ENCODE results near the gene ARFIP2.

ARFIP2 gene

GRCh38 chr11:6440906-6441358 lies 40.2 kb downstream of the ARFIP2 start, which contains the start of gene HPX:
TSS of gene HPX (minus strand) at chr11:6440987. CDS start at chr11:6440963, 24 bp downstream.
- DNase-seq, result no peak

- DNase-seq, result peak; percentile 9 to 23
Observed at GRCh38 chr11:6438979-6439571, 42.1 kb downstream of the ARFIP2 start.

DNA sequence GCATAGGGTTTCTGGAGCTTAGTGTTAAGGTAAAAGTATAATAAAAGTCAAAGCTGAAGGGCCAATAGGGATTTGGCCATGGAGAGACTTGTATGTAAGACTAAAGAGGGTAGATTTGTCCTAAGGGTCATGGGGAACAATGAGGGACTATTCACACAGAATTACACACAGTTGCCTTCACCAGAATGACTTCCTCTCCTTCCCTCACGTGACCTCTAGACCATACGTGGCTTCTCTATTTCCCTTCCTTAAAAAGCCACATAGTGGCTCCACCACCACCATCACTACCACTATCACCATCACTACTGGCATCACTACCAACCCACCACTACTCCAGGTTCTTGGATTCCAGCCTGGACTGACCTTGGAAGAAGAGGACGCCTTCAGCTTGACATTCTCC lies 43.1 kb downstream of the ARFIP2 start:
- no peak for DNase-seq

DNA sequence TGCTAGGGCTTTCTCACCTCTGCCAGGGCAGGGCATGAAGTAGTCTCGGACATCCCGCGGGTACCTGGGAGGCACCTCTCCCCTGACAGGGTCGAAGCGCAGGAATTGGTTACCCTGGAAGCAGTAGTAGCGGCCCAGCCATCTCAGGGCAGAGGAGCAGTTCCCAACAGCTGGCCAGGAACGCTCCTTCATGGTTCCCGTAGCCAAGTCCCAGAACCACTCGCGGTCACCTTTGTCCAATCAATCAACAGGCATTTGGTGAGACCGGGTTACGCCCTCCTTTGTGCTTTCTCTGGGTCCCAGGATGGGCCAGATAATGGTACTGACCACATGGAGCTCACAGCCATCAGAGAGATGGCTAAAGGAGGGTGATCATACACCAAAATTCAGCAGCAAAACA lies 43.7 kb downstream of the ARFIP2 start:
- no peak for DNase-seq

DNA sequence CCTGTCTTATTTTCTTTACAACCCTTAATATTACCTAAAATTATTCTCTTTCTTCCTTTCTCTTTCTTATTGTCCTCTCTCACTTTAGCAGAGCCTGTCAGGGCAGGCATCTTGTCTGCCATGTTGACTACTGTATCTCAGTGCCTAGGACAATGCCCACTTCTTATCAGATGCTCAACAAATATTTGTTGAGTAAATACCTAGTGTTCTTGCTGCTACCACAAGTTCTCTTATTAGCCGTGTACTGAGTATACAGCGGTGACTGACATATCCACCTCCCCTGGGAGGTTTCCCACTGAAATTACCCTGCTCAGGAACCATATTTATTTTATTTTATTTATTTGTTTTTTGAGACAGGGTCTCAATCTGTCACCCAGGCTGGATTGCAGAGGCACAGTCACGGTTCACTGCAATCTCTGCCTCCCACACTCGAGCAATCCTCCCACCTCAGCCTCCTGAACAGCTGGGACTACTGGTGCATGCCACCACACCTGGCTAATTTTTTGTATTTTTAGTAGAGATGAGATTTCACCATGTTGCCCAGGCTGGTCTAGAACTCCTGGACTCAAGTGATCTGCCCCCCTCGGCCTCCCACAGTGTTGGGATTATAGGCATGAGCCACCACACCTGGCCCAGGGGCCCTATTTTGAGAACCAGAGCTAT lies 47.0 kb downstream of the ARFIP2 start:
- DNase-seq, result no peak

- DNase-seq, result no peak
Observed at GRCh38 chr11:6431861-6432260, 49.3 kb downstream of the ARFIP2 start.

- no peak for DNase-seq
Observed at GRCh38 chr11:6427516-6427915, 53.6 kb downstream of the ARFIP2 start.
